GM21526 (cell line): Measurements from ENCODE around the gene DNAJC1.

ENCODE experiments used
- ATAC-seq: cut with Tn5 transposase; IDR thresholded peaks from one replicate; pipeline ENCODE4 v1.9.1; 2021; ENCODE audit warnings: moderate library complexity; ENCODE audit not compliant: unreplicated experiment, low FRiP score

Gene DNAJC1

DNA sequence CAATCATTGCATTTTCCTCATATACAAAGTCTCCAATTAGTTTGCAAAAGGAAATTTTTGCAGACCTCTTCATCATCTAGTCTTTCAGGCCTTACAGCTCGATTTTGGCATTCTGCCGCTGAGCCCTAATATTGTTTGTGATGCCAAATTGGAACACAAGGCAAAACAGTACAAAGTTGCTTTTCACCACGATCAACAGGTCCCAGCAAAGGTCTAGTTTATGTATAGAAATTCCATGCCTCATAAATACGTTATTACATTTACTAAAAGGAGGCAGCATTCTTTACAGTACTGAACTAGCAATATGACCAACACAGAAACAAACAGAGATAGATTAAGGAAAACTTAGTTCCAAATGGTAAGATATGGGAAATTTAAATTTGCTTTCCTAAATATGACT, 7.0 kb upstream of the DNAJC1 start:
- ATAC-seq: no peak

- no peak for ATAC-seq
These were observed 2.9 kb upstream of the DNAJC1 start for GRCh38 chr10:22006379-22006884.

GRCh38 chr10:22005763-22006162, 2.2 kb upstream of the DNAJC1 start:
- no peak for ATAC-seq

GRCh38 chr10:22003964-22004281, 393 bp upstream of the DNAJC1 start:
- peak; percentile 0 for ATAC-seq

DNA sequence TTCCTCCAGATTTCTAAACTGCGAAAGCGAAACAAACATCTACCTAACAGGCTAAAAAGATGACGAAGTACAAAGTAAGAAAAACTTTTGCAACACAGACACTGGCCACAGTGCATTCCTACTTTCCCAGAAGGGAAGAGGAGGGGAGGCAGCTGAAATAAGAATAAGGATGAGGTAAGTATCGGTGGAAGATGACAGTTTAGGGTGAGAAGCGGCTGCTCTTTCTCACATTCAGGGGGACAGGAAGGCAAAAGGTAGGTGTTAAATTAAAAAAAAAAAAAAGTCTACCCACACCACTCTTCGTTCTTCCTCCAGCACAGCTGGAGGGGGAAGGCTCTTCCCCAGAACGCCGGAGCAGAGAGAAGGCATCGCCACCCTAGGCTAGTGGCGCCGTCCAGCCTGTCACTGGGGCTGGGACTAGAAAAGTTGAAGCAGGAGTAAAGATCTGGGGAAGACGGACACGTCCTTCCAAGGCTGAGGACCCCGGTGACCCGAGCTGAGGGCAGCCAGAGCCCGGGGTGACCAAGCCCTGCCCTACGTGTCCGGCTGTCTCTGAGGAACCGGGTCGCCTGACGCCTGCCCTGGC, 846 bp downstream of the DNAJC1 start:
- ATAC-seq: peak; percentile 17

GRCh38 chr10:21995557-21995956, 8.0 kb downstream of the DNAJC1 start:
- no peak for ATAC-seq

DNA sequence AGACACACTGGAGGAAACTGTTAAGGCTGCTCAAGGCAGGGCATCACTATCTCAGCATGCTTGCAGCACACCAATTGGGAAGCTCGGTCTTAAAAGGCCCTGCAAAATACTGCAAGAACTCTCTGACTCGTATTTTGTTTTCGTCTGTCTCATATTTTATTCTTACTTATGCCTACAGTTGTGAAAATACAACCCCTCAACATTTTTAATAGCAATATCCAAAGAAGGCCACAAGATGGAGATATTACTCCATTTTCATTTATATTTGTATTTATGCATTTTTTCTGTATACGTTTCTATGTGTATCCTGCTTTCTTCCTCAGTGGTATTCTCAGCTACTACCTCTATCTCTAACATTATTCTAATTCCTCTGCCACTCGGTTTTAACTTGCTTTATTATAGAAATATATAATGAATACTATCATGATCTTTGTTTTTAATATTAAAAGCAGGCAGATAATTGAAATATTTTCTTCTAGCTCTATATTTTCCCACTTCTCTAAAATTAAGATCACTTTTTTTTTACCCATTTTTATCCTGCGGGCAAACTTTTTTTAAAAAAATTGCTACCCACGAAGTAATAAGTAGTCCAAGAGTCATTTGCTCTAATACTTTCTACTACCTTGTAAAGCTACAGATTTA, 10.0 kb downstream of the DNAJC1 start:
- no peak for ATAC-seq

DNA sequence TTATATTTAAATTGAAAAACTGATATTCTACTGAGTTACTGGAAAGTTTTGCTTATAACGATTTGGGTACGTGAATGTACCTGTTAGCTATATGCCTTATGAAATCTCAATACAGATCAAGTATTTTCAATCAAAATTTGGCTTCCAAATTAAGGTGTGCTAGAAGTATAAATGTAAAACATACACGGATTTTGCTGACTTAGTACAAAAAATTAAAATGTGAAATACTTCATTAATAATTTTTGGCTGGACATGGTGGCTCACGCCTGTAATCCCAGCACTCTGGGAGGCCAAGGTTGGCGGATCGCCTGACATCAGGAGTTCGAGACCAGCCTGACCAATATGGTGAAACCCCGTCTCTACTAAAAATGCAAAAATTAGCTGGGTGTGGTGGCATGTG, 11.7 kb downstream of the DNAJC1 start:
- no peak for ATAC-seq

- ATAC-seq: no peak
These were observed 13.1 kb downstream of the DNAJC1 start for GRCh38 chr10:21990449-21990848.

GRCh38 chr10:21989453-21990154, 13.9 kb downstream of the DNAJC1 start:
- ATAC-seq: peak; percentile 88

DNA sequence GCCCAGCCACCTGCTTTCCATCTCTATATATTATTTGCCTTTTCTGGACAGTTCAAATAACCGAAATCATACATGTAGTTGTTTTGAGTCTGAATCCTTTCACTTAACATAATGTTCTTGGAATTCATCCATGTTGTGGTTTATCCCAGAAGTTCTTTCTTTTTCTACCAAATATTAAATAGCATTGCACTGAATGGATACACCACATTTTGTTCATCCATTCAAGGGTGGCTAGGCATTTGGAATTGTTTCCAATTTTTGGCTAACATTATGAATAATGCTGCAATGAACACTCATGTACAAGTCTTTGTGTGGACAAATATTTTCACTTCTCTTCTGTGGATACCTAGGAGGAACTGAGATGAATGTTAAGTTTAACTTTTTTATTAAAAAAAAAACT, 18.0 kb downstream of the DNAJC1 start:
- no peak for ATAC-seq

DNA sequence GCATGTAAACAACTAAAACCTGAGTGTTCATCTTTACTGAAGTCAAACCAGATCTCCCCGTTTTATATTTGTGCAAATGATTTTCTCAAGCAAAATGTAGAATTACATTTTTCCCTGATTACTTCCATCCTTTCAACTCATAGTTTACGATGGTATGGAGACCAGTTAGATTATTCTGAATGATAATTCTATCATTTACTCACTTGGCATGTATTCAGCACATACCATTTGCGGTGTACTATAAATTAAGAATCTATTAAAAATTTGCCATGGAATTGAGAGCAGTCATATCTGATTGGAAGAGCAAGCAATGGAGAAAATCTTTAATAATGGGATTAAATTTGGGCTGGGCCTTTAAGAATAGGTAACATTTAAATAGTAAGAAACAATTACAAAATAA, 22.4 kb downstream of the DNAJC1 start:
- no peak for ATAC-seq

DNA sequence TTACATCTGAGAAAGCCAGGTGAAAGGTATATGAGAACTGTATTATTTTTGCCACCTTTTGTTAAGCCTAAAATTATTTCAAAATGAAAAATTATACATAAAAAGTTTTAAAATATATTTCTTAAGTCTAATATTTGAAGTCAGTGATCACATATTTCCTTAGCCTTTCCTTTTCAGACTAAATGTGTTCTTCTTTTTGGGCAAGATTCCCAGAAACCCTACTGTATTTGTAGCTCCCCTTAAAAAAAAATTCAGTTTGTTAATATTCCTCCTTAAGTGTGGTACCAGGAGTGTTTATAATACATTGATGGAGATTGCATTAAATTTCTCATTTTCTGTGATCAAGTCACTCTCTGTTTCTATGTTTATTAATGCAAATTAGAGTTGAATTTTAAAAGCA, 22.8 kb downstream of the DNAJC1 start:
- no peak for ATAC-seq

DNA sequence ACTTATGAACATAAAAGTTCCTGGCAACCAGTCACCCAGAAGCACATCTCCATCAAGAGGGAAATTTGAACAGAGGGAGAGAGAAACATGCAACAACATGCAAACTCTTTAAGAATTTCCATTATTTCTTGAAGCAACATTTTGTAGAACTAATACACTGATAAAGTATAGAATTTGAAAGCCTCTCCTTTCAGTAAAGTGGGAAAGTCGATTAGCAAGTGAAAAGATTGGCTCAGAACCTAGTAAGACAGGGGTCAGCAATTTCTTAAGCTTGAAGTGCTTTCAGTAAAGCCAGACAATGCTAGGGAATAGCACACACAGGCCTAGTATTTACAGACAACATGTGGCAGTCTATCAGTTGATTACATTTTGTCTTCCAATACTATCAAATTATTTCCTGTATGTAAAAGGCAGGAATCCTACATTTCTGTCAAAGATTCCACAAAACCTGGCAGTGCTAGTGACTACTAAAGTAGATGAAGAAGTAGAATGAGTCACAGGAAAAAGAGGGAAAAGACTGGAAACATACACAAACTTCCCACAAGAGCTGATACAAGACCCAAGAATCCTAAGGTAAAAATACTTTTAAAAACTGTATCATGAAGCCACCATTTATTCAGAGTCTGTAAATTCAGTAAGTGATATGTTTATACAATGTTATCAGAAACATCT, 25.2 kb downstream of the DNAJC1 start:
- no peak for ATAC-seq

- ATAC-seq: no peak
These were observed 26.8 kb downstream of the DNAJC1 start for GRCh38 chr10:21976739-21977138.

DNA sequence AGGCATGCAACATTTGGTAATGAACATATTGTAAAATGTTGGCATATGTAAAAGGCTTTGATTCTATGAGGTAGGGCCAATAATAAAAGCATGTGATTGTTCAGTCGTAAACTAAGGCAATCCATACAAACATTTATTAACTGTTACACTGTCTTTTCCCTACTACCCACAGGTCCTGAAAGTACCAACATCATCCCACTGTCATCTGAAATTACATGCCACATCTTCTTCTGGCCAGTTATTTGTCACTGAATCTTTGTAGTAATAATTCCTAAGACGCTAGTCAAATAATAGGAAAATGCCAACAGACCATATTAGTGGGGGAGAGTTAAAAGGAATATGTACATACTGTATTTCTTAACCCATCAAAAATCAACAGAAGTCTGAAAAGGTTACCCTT, 27.2 kb downstream of the DNAJC1 start:
- ATAC-seq: no peak

- no peak for ATAC-seq
These were observed 28.0 kb downstream of the DNAJC1 start for GRCh38 chr10:21975378-21975990.

DNA sequence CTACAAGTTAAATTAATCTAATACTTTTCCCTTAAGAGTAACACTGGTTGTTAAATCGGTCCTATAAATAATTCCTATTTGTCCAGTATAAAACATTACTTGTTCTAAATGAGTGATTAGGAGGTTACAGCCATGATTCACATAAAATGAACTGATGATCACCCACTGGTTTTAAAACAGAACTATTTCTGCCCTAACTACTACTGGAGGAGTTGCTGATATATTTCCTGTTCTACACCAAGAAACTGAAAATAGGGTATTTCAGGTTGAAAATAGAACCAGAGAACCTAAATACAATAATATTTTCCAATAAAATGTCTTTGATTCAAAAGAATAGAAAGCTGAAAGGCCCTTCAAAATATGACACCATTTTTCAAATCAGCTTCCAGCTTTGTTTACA, 30.9 kb downstream of the DNAJC1 start:
- peak; percentile 66 for ATAC-seq

DNA sequence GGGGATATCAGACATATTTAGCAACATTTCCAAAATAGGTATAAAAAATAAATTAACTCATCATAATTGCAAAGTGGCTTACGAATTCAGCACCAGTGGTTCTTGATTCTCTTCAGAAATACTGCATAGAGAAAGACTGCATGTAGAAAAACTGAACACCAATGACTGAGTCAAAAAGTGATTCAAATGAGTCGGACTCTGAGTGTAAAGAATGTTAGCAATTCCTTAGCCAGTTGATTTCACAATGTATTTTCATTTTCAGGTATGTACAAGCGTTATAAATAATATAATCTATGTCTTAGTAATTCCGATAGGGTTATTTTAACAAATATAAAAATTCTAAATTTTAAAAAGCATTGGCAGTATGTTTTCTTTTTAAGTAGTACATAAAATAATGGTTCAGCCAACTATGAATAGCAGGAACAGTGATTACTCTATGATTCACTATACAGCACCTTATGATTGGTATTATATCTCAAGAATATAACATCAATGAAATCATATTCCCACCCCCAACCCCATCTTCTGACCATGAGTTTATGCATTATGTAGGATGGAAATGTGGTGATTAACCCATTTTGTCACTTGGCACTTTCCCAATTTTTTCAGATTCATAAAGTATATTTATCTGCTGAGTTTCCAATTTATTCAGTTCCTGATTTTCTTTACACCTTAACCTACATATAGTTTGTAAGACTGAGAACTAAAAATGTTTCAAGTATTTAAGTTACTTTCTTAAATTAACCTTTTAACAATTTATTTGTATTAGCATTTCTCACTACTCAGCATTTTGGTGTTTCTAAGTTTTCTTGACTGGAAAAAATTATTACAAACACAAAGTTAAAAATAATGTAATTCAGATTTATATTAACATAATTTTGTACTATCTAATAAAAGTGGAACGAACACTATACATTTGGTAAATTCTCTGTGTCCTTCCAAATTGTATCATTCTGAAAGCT, 33.9 kb downstream of the DNAJC1 start:
- ATAC-seq: no peak
